Smooth muscle cell (in vitro differentiated cells): ENCODE measurements around the gene RNF144B. TPM values are rescaled to one million over a fixed set of nuclear protein-coding genes. Genes with fewer than 3 reads are reported as not detected.

Source experiments
- DNase-seq: peaks from one replicate; lab custom pipeline; 2025; ENCODE audit not compliant: unreplicated experiment; lab: John Stamatoyannopoulos, UW
- H2AFZ ChIP-seq: fragments of 200-600 bp; sonication (generic); 2 replicates; pipeline ENCODE4 v1.6.0; 2016; ENCODE audit warnings: antibody characterized with exemption, low read depth, mild to moderate bottlenecking
- H3F3A ChIP-seq: fragments of 200-600 bp; sonication (generic); 2 replicates; pipeline ENCODE4 v1.6.0; 2017; ENCODE audit warnings: antibody characterized with exemption, low read depth
- H3K27ac ChIP-seq: fragments of 200-600 bp; sonication (generic); 2 replicates; pipeline ENCODE4 v1.5.1; 2016; ENCODE audit warnings: low read depth, mild to moderate bottlenecking
- H3K27me3 ChIP-seq: fragments of 200-600 bp; sonication (generic); 2 replicates; pipeline ENCODE4 v1.6.1; 2016; ENCODE audit warnings: low read depth, mild to moderate bottlenecking
- H3K36me3 ChIP-seq: fragments of 200-600 bp; sonication (generic); 2 replicates; pipeline ENCODE4 v1.5.1; 2016; ENCODE audit warnings: low read depth
- H3K4me1 ChIP-seq: fragments of 200-600 bp; sonication (generic); 2 replicates; pipeline ENCODE4 v1.5.1; 2016; ENCODE audit warnings: low read depth
- H3K4me2 ChIP-seq: fragments of 200-600 bp; sonication (generic); 2 replicates; pipeline ENCODE4 v1.6.0; 2016; ENCODE audit warnings: mild to moderate bottlenecking
- H3K4me3 ChIP-seq: fragments of 200-600 bp; sonication (generic); 2 replicates; pipeline ENCODE4 v1.5.1; 2016; ENCODE audit warnings: mild to moderate bottlenecking
- H3K79me2 ChIP-seq: fragments of 200-600 bp; sonication (generic); 2 replicates; pipeline ENCODE4 v1.6.0; 2016; ENCODE audit warnings: low read depth, mild to moderate bottlenecking
- H3K9ac ChIP-seq: fragments of 200-600 bp; sonication (generic); 2 replicates; pipeline ENCODE4 v1.6.0; 2016; ENCODE audit warnings: low read depth
- H3K9me3 ChIP-seq: fragments of 200-600 bp; sonication (generic); replicated peaks from 2 replicates; pipeline ENCODE4 v1.5.1; 2016; ENCODE audit warnings: low read depth
- H4K20me1 ChIP-seq: fragments of 200-600 bp; sonication (generic); 2 replicates; pipeline ENCODE4 v1.6.0; 2016; ENCODE audit warnings: low read depth
- WGBS: methylation state at CpG from one replicate; pipeline ENCODE4 v1.1.7; 2016; ENCODE audit warnings: low lambda C conversion rate; 5-methylcytosine and 5-hydroxymethylcytosine counted together
- polyA plus RNA-seq: library from polyadenylated mRNA; unstranded; fragments of >200 nt; fragmentation: Nextera tagmentation; extraction: Ambion mirVana; gene quantifications from 2 replicates; pipeline ENCODE4 v1.2.1, GENCODE V29; 2016
- total RNA-seq: library from RNA; depleted of rRNA; stranded (reverse); fragments of >200 nt; gene quantifications from 2 replicates; pipeline ENCODE4 v1.2.3, GENCODE V29; 2014
- TF ChIP-seq, protein P1 (sequence below): fragments of 200-600 bp; sonication (generic); IDR thresholded peaks from 2 replicates; pipeline ENCODE4 v1.5.1; 2017; ENCODE audit warnings: borderline replicate concordance, mild to moderate bottlenecking, antibody characterized with exemption; ENCODE audit not compliant: insufficient read depth, poor library complexity, severe bottlenecking

Gene RNF144B
- total and polyA plus RNA-seq, 2 experiments from 2014 or later: 3.4 to 10.9 TPM

DNA sequence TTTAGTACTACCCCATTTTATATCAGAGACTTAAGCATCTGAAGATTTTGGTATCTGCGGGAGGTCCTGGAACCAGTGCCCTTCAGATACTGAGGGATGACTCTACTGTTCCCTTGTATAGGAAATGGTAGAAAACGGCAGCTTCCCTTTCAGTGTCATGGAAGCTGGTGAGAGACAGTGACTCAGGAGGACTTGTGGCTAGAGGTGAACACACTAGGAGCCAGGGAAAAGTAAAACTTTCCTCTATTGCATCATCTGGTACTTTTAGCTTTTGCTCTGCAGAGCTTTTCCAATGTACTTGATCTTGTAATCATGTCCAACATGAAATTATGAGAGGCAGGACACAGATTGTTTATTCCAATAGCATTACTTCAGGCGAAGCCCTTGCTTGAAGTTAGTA is 45.0 kb downstream of the RNF144B start:
- WGBS: 51% methylated on average over 3 of the region's 3 CpGs
- Histone ChIP-seq H3F3A (no peaks in the 10 kb centered on the region), H3K36me3 (no peaks in the 10 kb centered on the region), H3K27me3 (no peaks in the 10 kb centered on the region), H3K9me3 (no peaks in the 10 kb centered on the region), H3K9ac (no peak overlapping the region), H3K4me1 (no peaks in the 10 kb centered on the region), H4K20me1 (no peaks in the 10 kb centered on the region), H2AFZ (no peak overlapping the region), H3K27ac (peak overlapping the region; percentile 25), H3K4me2 (no peak overlapping the region), H3K79me2 (no peaks in the 10 kb centered on the region), H3K4me3 (no peak overlapping the region)
- TF ChIP-seq, protein P1, sequence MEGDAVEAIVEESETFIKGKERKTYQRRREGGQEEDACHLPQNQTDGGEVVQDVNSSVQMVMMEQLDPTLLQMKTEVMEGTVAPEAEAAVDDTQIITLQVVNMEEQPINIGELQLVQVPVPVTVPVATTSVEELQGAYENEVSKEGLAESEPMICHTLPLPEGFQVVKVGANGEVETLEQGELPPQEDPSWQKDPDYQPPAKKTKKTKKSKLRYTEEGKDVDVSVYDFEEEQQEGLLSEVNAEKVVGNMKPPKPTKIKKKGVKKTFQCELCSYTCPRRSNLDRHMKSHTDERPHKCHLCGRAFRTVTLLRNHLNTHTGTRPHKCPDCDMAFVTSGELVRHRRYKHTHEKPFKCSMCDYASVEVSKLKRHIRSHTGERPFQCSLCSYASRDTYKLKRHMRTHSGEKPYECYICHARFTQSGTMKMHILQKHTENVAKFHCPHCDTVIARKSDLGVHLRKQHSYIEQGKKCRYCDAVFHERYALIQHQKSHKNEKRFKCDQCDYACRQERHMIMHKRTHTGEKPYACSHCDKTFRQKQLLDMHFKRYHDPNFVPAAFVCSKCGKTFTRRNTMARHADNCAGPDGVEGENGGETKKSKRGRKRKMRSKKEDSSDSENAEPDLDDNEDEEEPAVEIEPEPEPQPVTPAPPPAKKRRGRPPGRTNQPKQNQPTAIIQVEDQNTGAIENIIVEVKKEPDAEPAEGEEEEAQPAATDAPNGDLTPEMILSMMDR: no peak
- no peak for DNase-seq

DNA sequence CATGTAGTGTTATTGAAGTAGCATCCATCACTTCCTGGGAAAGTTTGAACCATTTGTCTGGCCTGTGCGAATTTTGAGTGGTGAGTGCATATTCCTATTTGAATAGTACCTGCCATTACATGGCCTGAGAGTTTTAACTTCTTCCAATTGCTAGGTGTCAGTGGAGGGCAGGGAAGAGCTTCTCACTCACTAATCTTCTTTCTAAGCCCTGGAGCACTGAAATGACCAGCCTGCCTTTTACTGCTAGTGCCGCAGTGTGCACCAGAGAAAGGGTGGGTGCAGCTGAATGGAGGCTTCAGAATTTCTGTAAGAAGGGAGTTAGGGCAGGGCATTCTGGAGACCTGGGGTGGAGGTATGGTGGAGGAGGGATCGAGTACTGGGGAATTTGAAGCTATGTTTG is 45.5 kb downstream of the RNF144B start:
- H3K9me3 ChIP-seq: no peaks in the 10 kb centered on the region
- H3K79me2 ChIP-seq: no peaks in the 10 kb centered on the region
- H3K36me3 ChIP-seq: no peaks in the 10 kb centered on the region
- H3K4me3 ChIP-seq: no peak overlapping the region
- TF ChIP-seq, protein P1: no peak
- no peaks in the 10 kb centered on the region for H3F3A ChIP-seq
- 77% methylated on average over 3 of the region's 3 CpGs for WGBS
- no peaks in the 10 kb centered on the region for H3K4me1 ChIP-seq
- DNase-seq: no peak
- no peaks in the 10 kb centered on the region for H4K20me1 ChIP-seq
- H3K9ac ChIP-seq: no peak overlapping the region
- no peak overlapping the region for H3K27ac ChIP-seq
- no peak overlapping the region for H2AFZ ChIP-seq
- H3K4me2 ChIP-seq: no peak overlapping the region
- no peaks in the 10 kb centered on the region for H3K27me3 ChIP-seq

DNA sequence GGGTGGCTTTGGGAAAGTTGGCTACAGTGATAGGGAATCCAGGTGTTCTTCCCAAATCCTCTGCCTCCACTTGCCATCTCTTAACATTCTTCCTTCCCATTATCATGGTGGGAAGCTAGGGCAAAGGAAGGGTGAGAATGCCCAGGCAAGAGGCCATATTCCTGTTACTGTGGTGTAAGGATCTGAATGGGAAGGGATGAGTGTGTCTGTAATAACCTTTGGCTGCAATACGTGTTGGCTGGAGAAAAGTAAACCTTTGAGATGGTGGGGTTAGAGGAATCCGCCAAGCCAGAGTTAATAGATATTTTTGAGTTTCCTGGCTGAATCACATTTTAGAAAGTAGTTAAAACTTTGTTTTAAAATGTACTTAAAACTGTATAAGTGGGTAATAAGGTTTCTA is 45.9 kb downstream of the RNF144B start:
- H3K27ac ChIP-seq: peak overlapping the region; percentile 77
- H2AFZ ChIP-seq: no peak overlapping the region
- H3K4me3 ChIP-seq: no peak overlapping the region
- no peaks in the 10 kb centered on the region for H4K20me1 ChIP-seq
- no peaks in the 10 kb centered on the region for H3K4me1 ChIP-seq
- no peaks in the 10 kb centered on the region for H3K36me3 ChIP-seq
- WGBS: 89% methylated on average over 2 of the region's 2 CpGs
- no peaks in the 10 kb centered on the region for H3K79me2 ChIP-seq
- TF ChIP-seq, protein P1: no peak
- DNase-seq: no peak
- no peak overlapping the region for H3K9ac ChIP-seq
- no peaks in the 10 kb centered on the region for H3F3A ChIP-seq
- H3K4me2 ChIP-seq: no peak overlapping the region
- H3K9me3 ChIP-seq: no peaks in the 10 kb centered on the region
- no peaks in the 10 kb centered on the region for H3K27me3 ChIP-seq

DNA sequence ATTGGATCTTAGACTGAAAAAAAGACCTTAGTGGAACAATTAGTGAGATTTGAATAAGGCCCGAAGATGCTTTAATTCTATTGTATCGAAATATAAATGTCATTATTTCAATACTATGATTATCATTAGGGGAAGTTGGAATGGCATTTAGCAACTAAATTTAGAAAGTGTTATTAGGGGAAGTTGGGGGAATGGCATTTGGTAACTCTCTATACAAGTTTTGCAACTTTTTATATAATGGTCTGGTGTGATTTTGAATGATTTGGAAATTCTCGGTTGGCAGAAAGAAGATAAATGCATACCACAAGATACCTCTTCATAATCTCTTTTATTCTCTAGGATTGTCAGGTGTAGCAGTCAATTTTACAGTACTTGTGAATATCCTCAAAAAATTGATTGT is 49.2 kb downstream of the RNF144B start:
- H2AFZ ChIP-seq: no peak overlapping the region
- H3K4me3 ChIP-seq: no peak overlapping the region
- no peaks in the 10 kb centered on the region for H3K79me2 ChIP-seq
- H4K20me1 ChIP-seq: no peaks in the 10 kb centered on the region
- DNase-seq: no peak
- 94% methylated on average over 3 of the region's 3 CpGs for WGBS
- TF ChIP-seq, protein P1: no peak
- no peak overlapping the region for H3K9ac ChIP-seq
- H3K27ac ChIP-seq: no peak overlapping the region
- no peaks in the 10 kb centered on the region for H3K27me3 ChIP-seq
- H3K36me3 ChIP-seq: no peaks in the 10 kb centered on the region
- no peak overlapping the region for H3K4me2 ChIP-seq
- H3K9me3 ChIP-seq: no peaks in the 10 kb centered on the region
- H3F3A ChIP-seq: no peaks in the 10 kb centered on the region
- H3K4me1 ChIP-seq: no peaks in the 10 kb centered on the region
